ENCODE data around the gene FBXO36. TPM values are rescaled to one million over a fixed set of nuclear protein-coding genes. Genes with fewer than 3 reads are reported as not detected.
"Not testable (repeated sequence)": the region's sequence is repeated elsewhere in the genome, so short reads cannot be mapped to it uniquely, and the experiment has no call there.

The FBXO36 gene
- total RNA-seq, 3 donors from 2014 or later: 2.7 to 6.9 (median 3.3) TPM

- DNase-seq (ENCODE audit: low spot score in 2 of 2): peak; percentile 54 to 61
- no peaks in the 10 kb centered on the region for H3K36me3 ChIP-seq
- peak overlapping the region; percentile 92 to 99 (median 93) for H3K4me3 ChIP-seq
- no peaks in the 10 kb centered on the region for H3K27me3 ChIP-seq
- H3K9me3 ChIP-seq: no peaks in the 10 kb centered on the region
- H3K27ac ChIP-seq: peak overlapping the region; percentile 99 to 100
- intact Hi-C loops (cut with DNase I; ENCODE audit: low total_unique reads): no loop called here
- TF ChIP-seq POLR2A (IDR thresholded peaks at IDR 0.05): no peak
- peak in 2 of 3 donors; percentile 11 to 43 for TF ChIP-seq POLR2AphosphoS5 (IDR thresholded peaks at IDR 0.05)
- no peaks in the 10 kb centered on the region for H3K4me1 ChIP-seq
Observed at GRCh38 chr2:229921101-229921891, 1.0 kb upstream of the FBXO36 start.

- H3K27me3 ChIP-seq: no peaks in the 10 kb centered on the region
- H3K4me3 ChIP-seq: peak within 1 kb of the TSS; percentile 92 to 99 (median 93)
- intact Hi-C loops (cut with DNase I; ENCODE audit: low total_unique reads): no loop called here
- H3K4me1 ChIP-seq: no peaks in the 10 kb centered on the region
- DNase-seq (ENCODE audit: low spot score in 2 of 2): peak; percentile 82 to 86
- no peak for TF ChIP-seq POLR2A (IDR thresholded peaks at IDR 0.05)
- peak; percentile 74 to 90 (median 87) for TF ChIP-seq POLR2AphosphoS5 (IDR thresholded peaks at IDR 0.05)
- no peaks in the 10 kb centered on the region for H3K36me3 ChIP-seq
- no peaks in the 10 kb centered on the region for H3K9me3 ChIP-seq
- H3K27ac ChIP-seq: peak within 1 kb of the TSS; percentile 99 to 100
Observed at GRCh38 chr2:229921892-229922448, 333 bp upstream of the FBXO36 start, which contains the start of gene TRIP12. TSS of gene TRIP12 (minus strand) at chr2:229922009. CDS start at chr2:229880079, 41,930 bp downstream.

GRCh38 chr2:229924541-229924940 is 2.2 kb downstream of the FBXO36 start:
- H3K27me3 ChIP-seq; H3K4me1 ChIP-seq; intact Hi-C loops (cut with DNase I; ENCODE audit: low total_unique reads); H3K9me3 ChIP-seq; H3K36me3 ChIP-seq; H3K4me3 ChIP-seq; DNase-seq (ENCODE audit: low spot score in 2 of 2); H3K27ac ChIP-seq: not testable (repeated sequence)

GRCh38 chr2:229925201-229925600 is 2.9 kb downstream of the FBXO36 start:
- no peak for DNase-seq (ENCODE audit: low spot score in 2 of 2)
- no peak for TF ChIP-seq POLR2AphosphoS5 (IDR thresholded peaks at IDR 0.05)
- no peak for TF ChIP-seq CTCF (IDR thresholded peaks at IDR 0.05)
- no peak for TF ChIP-seq POLR2A (IDR thresholded peaks at IDR 0.05)
- intact Hi-C loops (cut with DNase I; ENCODE audit: low total_unique reads): no loop called here

GRCh38 chr2:229927817-229928321 is 5.6 kb downstream of the FBXO36 start:
- intact Hi-C loops (cut with DNase I; ENCODE audit: low total_unique reads): no loop called here

More at GRCh38 chr2:229925201-229925600, 2.9 kb downstream of the FBXO36 start:
- H3K9me3 ChIP-seq: no peaks in the 10 kb centered on the region
- no peaks in the 10 kb centered on the region for H3K4me1 ChIP-seq
- H3K27me3 ChIP-seq: no peaks in the 10 kb centered on the region
- no peak overlapping the region for H3K27ac ChIP-seq
- no peaks in the 10 kb centered on the region for H3K36me3 ChIP-seq
- no peak overlapping the region for H3K4me3 ChIP-seq

GRCh38 chr2:229930656-229931055 is 8.4 kb downstream of the FBXO36 start:
- intact Hi-C loops (cut with DNase I; ENCODE audit: low total_unique reads): no loop called here
- H3K27me3 ChIP-seq: no peaks in the 10 kb centered on the region
- H3K4me1 ChIP-seq: no peaks in the 10 kb centered on the region
- peaks cover 0 to 3% of the 10 kb centered on the region in 2 donors for H3K9me3 ChIP-seq
- no peak overlapping the region for H3K4me3 ChIP-seq
- H3K36me3 ChIP-seq: no peaks in the 10 kb centered on the region
- DNase-seq (ENCODE audit: low spot score in 2 of 2): no peak
- no peak overlapping the region for H3K27ac ChIP-seq
- TF ChIP-seq POLR2AphosphoS5 (IDR thresholded peaks at IDR 0.05): no peak
- no peak for TF ChIP-seq CTCF (IDR thresholded peaks at IDR 0.05)

More at GRCh38 chr2:229927817-229928321, 5.6 kb downstream of the FBXO36 start:
- DNase-seq (ENCODE audit: low spot score in 2 of 2): no peak
- Histone ChIP-seq H3K9me3 (no peaks in the 10 kb centered on the region), H3K4me3 (no peak overlapping the region), H3K27ac (no peak overlapping the region), H3K4me1 (no peaks in the 10 kb centered on the region), H3K36me3 (no peaks in the 10 kb centered on the region), H3K27me3 (no peaks in the 10 kb centered on the region)
- no peak for TF ChIP-seq POLR2AphosphoS5 (IDR thresholded peaks at IDR 0.05)
- no peak for TF ChIP-seq CTCF (IDR thresholded peaks at IDR 0.05)
- no peak for TF ChIP-seq POLR2A (IDR thresholded peaks at IDR 0.05)
